NCI-H2196 treated with DMSO at 0.1 percent for 48 hours (cell line): ENCODE measurements around the gene ANKFN1.

Experiments used
- DNase-seq: peaks from one replicate; lab custom pipeline; 2025; ENCODE audit not compliant: unreplicated experiment; lab: John Stamatoyannopoulos, UW

ANKFN1 gene, protein sequence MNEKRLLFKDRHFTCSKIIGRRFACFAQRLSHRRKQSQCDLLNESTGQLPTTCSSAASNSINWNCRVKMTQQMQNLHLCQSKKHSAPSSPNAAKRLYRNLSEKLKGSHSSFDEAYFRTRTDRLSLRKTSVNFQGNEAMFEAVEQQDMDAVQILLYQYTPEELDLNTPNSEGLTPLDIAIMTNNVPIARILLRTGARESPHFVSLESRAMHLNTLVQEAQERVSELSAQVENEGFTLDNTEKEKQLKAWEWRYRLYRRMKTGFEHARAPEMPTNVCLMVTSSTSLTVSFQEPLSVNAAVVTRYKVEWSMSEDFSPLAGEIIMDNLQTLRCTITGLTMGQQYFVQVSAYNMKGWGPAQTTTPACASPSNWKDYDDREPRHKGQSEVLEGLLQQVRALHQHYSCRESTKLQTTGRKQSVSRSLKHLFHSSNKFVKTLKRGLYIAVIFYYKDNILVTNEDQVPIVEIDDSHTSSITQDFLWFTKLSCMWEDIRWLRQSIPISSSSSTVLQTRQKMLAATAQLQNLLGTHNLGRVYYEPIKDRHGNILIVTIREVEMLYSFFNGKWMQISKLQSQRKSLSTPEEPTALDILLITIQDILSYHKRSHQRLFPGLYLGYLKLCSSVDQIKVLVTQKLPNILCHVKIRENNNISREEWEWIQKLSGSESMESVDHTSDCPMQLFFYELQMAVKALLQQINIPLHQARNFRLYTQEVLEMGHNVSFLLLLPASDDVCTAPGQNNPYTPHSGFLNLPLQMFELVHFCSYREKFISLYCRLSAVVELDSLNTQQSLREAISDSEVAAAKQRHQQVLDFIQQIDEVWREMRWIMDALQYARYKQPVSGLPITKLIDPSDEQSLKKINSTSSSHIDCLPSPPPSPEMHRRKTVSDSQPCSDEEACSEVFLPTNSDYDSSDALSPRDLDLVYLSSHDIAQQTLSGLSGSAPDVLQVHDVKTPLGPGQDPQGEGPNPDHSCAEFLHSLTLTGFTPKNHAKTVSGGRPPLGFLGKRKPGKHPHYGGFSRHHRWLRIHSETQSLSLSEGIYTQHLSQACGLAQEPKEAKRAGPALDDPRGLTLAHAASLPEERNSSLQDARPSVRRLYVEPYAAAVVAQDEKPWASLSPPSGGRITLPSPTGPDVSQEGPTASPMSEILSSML

DNA sequence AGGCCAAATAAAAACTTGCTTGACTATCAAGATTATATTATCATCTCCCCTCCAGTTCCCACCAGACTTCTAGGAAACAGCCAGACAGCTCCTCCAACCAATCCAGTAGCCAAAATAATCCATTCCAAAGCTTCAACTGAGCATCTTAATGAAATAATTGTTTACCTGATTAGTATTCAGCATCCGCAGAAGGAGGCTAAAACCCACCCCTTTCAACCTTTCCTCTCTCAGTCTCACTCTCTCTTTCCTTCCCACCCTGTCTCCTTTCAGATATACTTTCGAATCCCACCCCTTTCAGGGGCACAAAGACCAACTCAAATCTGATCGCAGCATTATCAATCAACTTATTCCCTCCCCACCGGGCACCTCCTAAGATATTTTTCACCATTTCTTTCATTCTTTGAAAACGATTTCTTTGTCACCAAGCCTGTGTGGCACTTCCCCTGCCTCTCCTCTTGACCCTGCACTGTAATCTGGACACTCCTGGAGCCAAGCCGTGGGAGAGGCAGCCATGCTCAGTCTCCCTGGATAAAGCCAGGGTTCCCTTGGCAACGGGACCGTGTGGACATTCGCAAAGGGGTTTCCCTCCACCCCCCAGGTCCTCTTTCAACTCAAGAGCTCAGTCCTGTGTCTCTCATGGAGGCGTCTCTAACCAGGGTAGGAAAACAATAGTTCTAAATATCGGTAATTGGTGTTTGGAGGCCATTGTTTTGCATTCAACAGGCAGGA lies at the start of gene ANKFN1:
Gene ANKFN1, plus strand, starts transcription at position 602 of the 729 bp plus-strand sequence. CDS start 59,193 bp downstream, outside the sequence.
- DNase-seq = no peak

DNA sequence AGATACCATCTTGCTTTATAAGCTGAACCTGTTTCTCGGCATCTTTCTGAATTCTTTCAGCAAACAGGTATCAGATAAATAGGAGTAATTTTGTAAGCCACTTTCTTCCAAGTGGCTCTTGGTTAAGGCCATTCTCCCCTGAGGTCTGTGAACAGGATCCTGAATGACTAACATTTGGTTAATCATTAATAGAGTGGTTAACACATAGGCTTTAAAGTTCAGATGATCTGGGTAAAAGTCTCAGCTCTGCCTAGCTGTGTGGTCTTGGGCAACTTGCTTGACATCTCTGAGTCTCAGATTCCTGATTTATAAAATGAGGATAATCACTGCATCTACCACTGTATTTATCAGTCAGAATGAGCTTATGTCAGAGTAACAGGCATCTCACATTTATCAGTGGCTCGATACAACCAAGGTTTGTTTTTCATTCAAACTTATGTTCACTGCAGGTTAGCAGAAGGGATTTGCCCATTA lies 44.4 kb upstream of the ANKFN1 start:
- no peak for DNase-seq

DNA sequence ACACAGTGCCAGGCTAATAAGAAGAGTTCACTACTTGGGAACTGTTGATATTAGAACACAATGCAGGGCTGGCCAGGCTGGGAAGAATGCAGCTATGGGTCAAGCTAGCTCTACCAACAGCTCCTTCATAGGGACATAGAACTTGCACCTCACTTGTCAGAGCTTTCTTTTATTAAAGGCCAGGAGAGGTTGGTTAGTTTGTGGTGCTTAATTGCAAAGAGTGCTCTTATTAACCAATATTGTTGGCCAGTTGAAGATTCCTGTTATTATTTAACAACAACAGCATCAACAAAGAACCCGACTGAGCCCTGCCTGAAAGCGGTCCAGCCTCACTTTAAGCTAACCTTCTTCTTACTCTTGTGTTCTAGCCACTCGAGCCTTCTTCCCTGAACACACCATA lies 43.4 kb upstream of the ANKFN1 start:
- DNase-seq = no peak

DNA sequence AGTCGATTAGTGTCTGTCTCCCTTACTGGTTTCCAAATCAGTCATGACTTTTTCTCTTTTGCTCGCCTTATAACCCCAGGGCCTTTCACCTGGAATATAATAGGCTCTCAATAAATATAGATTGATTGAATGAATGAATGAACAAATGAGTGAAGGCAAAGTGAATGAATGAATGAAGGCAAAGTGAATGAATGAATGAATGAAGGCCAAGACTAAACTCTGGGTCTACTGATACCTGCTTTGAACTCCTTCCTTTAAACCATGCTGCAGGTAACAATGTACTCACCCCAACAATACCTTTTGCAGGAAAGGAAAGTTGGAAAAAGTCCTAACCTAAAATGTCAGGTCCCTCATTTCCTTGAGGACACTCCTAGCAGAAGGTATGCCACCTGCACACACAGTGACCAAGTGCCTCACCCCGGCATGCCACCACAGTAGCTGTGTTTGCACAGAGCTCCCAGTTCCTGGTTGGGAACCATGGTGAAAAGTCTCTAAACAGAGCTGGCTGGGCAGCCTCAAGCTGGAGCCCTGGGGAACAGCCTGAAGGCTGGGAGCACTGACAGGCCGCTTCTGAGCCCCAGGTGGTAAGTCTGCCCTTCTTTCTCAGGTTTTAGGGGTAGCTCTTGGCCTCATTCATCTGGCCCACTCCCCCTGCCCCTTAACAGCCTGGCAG lies 42.7 kb upstream of the ANKFN1 start:
- DNase-seq = no peak

DNA sequence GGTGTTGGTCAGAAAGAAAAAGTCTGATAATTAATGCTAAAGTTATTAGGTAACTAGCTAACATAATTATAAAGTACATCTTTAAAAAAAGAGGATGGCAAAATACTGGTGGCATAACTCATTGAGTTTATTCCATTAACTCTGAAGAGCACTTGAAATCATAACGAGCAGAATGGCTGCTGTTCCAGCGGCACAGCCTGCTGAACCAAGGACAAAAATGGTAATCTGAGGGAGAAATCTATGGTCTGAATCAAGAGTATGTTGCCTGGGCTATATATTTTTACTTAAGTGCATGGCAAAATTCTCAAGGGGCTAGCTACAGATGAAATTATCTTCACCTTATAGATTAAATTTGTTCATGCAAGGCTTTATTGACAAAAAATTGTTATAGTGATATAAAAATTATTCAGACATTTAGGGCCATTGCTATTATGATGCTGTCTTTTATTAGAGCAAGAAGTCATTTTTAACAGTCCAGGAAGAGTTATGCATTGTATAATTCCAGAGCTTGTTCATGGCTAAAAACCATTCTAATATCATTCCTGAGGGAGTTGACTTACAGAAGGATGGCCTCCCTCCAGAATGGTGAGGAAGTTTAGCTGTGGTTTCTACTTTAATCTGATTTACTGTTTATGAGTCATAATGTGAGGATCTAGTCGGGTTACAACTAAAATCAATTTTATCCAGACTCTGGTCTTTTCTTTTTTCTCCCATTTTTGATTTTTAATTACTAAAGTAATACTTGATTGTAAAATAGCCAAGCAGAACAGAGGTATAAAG lies 41.4 kb upstream of the ANKFN1 start:
- no peak for DNase-seq

DNA sequence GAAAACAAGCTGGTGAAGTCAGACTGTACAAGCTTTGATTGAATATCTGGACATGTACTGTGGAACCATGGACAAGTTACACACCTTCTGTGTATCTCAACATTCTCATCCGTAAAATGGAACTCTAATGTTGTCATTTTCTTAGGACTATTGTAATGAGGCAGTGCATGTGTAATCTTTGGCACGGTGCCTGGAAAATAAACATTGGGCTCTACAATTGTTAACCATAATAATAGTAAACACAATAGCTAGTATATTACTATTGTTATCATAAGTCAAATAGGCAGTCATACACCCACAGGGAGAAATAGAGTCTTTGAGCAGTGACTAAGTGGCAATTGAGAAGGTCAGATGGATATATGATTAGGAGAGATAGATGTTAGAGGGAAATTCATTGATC lies 39.8 kb upstream of the ANKFN1 start:
- DNase-seq = no peak

DNA sequence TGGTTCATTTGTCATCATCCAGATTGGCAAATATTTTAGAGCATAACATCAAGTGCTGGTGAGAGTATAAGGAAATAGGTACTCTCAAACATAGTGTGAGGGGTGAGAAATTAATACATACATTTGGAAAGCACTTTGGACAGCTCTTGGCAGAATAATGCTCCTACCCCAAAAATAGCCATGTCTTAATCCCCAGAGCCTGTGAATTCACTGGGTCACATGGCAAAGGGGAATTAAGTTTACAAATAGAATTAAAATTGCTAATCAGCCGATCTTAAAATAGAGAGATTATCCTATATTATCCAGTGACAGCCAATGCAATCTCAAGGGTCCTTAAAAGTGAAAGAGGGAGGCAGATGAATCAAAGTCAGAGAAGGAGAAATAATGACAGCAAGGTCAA lies 38.8 kb upstream of the ANKFN1 start:
- DNase-seq = no peak

DNA sequence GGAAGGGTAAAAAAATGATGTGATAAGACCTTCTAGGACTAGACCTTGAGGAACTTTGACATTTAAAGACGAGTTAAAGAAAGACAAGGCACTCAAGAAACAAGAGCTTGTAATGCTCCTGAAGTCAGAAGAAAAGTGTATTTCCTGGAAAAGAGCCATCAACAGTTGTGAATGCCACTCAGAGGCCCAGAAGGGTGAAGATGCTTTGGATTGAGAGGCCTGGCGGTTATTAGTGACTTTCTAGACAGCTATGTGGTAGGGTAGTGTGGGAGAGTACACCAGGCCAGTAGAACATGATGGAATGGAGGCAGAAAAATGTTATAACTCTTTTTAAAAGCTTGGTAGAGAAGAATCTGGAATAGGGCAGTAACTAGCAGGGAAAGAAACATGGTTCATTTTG lies 34.1 kb upstream of the ANKFN1 start:
- DNase-seq = no peak

DNA sequence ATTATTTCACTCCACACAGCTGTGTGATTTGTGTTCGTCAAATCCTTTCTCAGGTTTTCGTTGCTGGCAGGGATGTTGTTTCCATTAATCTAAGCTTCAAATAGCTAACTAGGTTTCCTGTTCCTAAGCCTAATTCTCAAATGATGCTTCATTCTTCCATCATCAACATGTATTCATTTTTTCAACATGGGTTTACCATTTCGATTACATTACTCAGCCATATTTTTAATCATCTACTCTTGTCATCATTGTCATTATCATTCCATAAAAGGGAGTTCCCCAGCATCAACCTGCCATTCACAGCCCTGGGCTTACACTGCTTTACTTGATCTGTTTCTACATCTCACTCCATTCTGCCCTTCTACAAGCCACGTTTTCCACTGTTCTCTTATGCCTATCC lies 33.3 kb upstream of the ANKFN1 start:
- no peak for DNase-seq

DNA sequence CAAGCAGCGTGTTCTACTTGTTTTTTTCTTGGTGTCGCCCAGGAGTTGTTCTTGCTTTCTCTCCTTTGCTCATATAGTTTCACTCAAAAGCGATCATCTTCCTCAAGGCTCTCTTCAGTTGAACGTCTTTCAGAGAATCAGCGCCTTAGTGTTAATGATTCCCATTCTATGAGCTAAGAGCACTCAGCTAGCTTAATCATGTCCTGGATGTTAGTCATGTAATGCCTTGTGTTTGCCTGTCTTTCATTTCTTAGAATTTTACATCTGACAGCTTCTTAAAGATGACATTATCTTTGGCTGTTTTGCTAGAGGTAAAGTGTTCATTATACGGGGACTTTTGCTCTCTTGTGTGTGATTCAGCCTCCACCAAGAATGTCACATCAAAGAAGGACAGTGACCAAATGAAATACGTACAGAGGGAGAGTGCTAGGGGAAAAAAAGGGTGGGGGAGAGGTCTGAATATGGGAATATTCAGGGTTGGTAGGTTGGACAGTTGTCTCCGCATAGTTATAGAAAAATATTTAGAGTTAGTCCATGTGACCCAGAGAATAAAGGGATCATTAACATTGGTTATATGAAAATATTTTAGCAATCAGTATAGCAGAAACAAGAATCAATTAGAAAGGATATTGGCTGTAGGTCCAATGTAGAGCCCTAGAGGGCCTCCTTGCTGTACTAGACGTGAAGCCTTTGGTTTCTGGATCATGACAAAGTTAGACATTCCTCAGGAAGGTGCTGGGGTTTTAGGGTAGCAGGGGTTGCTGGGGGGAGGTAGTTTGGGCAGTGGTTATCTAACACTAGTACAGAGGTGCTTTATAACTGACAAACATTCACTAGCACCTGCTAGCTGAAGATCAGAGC lies 31.9 kb upstream of the ANKFN1 start:
- DNase-seq = no peak

DNA sequence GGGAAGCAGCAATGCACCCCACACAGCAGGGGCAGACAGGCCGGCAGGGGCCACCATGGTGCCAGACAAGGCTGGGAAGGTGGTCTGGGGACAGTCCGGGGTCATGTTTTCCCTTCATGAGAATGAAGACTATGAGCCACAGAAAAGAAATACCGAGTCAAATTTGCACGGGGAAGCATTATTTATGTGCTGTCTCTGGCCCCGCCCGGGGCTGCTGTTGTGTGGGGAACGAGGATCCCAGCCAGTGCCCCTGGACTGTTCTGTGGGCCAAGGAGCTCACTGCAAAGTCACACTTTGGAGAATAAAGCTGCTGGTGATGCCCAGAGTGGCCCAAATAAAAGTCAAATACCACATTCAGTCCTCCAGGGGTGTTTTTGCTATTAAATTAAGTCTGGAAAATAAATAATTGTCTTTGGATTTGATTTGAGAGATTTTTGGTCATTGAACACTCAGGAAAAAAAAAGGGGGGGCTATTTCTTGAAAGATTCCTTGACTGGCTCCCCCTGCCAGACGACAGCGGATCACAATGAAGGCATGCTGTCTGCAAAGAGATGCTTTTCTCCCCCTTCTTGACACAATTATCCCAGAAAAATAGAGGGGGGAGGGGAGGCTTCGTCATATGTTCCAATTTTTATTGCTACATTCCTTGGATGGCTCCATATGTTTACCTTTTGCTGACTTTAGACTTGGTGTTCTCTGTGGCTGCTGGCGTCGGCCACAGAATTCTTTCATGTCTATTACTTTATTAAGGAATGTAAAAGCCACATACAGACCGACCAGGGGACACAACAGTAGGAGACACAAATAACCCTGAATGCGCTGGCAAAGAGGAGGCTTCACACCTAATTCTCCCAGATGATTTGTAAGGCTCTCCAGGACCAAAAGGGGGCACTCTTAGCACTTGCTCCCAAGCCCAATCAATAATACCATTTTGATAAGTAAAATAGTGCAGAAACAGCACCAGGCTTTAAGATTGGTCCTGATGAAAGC lies 27.1 kb upstream of the ANKFN1 start:
- no peak for DNase-seq

DNA sequence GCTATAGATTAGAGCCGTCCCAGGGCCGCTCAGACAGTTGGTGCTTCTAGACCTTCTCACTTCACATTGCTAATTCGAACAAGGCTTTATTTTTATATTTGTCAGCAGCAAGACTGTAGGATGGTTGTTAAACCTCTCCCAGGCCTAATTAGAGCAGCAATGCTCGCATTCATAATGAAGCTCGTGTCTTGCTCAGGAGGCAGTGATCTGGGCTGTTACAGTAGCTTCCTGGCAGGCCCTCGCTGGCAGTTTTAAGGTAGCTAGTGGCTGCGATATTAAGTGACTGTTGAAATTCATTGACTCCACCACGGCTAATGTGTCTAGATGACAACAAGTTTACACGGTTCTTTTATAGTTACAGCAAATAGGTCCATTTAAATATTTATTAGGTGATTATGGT lies 23.2 kb upstream of the ANKFN1 start:
- DNase-seq = no peak

DNA sequence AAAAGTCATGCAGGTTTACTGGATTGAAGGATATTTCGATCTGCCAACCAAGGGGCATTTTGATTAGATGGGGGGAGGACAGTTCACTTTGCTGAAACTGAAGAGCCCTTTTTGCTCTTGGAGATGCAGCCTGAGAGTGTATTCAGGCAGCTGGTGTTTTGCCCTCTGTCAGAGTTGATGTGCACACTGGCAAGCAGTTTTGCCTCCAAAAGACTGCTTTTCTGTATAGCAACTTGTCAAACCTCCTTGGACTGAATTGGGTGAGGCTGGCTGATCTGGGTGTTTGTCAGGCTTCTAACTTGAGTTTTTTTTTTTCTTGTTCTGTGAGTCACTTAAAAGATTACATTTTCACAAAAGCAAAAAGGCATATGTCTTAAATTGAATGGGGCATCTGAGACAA lies 22.6 kb upstream of the ANKFN1 start:
- DNase-seq = no peak

DNA sequence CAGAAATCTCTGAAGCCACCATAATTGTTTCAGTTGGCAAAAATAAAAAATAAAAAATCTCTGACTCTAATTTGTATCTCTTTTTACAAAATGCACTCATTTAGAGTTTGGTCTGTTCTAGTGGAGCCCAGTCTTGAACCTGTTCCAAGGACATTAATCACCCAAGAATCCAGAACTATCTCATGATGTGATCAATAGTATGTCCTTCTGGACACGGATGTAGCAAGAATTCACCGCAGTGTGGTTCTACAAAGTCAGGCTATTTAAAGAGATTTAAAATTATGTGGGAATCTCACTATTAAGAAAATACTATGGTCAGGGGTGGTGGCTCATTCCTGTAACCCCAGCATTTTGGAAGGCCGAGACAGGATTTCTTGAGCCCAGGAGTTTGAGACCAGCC lies 21.8 kb upstream of the ANKFN1 start:
- no peak for DNase-seq

DNA sequence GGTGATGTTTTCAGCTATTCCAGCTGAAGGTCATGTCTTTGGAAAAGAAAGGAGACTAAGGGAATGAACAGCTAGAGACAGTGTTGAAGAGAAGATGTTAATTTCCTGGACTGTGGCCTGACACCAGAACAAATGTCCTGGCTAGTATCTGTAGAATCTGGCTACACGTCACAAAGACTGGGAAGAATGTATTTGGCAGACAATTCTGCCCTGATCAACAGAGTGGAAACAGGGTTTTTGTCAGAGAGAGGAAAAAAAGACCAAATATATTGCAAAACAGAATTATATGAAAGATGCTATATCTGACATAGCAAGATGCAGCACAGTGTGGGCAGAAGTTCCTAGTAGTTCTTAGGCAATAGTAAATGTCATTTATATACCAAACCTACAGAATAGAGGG lies 17.0 kb upstream of the ANKFN1 start:
- DNase-seq = no peak

DNA sequence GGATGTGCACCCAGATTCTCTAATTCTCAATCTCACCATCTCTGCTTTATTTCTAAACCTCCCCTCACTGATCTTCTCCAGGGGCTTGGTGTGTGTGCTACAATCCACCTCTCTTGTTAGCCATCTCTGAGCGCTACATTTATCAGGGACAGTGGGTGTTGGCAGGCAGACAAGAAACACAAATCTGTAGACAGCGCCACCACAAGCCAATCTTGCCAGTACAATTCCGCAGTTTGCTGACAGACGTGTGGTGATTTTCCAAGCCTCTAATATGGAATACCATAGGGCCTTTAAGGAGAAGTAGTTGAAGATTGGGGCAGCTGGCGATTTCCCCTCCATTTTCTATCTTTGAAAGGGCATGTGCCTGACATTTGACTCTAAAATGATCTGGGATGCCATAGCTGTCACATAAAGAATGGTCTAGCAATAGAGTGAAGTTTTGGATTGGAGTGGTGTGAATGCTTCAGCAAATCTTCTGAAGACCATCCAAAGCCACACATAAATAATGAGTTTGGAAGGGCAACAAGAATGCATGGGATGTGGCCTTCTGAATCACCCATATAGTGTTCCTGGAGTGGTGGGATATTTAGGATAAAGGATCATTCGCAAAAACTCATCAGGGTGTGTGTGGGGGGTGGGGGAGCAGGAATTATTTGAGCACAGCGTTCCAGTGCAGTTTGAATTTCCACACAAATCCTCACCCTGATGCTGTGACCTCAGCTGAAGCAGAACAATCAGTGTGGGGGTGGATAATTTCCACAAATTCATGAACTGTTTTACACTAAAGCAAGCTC lies 12.0 kb upstream of the ANKFN1 start:
- no peak for DNase-seq

DNA sequence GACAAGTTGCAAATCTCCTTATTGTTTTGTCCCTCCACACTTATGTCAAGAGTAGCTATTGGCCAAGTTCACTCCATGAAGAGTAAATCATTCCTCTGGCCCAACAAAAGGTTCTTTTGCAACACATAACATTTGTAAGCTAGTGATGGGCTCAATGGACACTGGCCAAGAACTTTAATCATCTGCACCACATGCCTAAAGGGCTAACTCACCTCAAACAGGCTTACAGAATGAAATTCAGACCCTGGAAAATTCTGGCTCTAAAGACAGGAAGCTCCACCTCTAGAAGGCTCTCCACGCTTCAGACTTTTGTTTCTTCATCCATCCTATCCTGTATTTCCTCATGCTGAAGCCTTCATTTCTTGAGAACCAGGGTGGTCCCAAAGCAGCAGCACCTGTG lies 10.9 kb upstream of the ANKFN1 start:
- no peak for DNase-seq
